Endothelial cell of umbilical vein (primary cell): ENCODE results near the gene LOXHD1. TPM values are rescaled to one million over a fixed set of nuclear protein-coding genes. Genes with fewer than 3 reads are reported as not detected.

Source experiments
- BruUV-seq: library from RNA; stranded (reverse); fragments of 400-500 nt; replicated peaks from 2 replicates; lab custom pipeline; 2021; lab: Mats Ljungman, UMichigan
- CTCF ChIA-PET: fragments of 300-600, 350-600 bp; sonication (Branson Sonifier 250); formaldehyde crosslinking; loops from one replicate; lab custom pipeline; 2021; ENCODE audit warnings: antibody characterized with exemption, inconsistent platforms; lab: Charles Lee
- POLR2A ChIA-PET: fragments of 300-600, 350-600 bp; sonication (Branson Sonifier 250); formaldehyde crosslinking; loops from one replicate; lab custom pipeline; 2021; ENCODE audit warnings: antibody characterized with exemption, inconsistent platforms; lab: Charles Lee
- DNase-seq: peaks from one replicate; pipeline ENCODE4 v3.0.0-alpha.2; 2011; ENCODE audit warnings: low read depth, low spot score
- FAIRE-seq: peaks from 2 replicates; lab custom pipeline; 2011; peaks lifted over from hg19 to GRCh38; lab: Jason Lieb, UNC
- H2AFZ ChIP-seq: 2 replicates; pipeline ENCODE4 v1.6.0; 2012; ENCODE audit warnings: low read depth, low read length, control low read depth, inconsistent platforms
- H3K27ac ChIP-seq: 2 replicates; pipeline ENCODE4 v1.5.1; 2011; ENCODE audit warnings: low read depth, mild to moderate bottlenecking, control low read depth, low read length, moderate library complexity; ENCODE audit not compliant: insufficient read depth
- H3K27me3 ChIP-seq, 2 experiments: 2 replicates each; pipeline versions ENCODE4 v1.6.0 to v1.6.1; 2011; ENCODE audit warnings: low read length in 2 of 2, mixed read lengths in 1 of 2; ENCODE audit not compliant: control insufficient read depth in 2 of 2, insufficient read depth in 2 of 2
- H3K36me3 ChIP-seq, 2 experiments: 2 replicates in 1 of 2; 3 replicates in 1 of 2; pipeline ENCODE4 v1.5.1; 2011; ENCODE audit warnings: low read length in 2 of 2, mild to moderate bottlenecking in 1 of 2, moderate library complexity in 1 of 2; ENCODE audit not compliant: control insufficient read depth in 2 of 2, insufficient read depth in 2 of 2; ENCODE audit errors: extremely low read depth in 1 of 2
- H3K4me1 ChIP-seq: 3 replicates; pipeline ENCODE4 v1.5.1; 2011; ENCODE audit warnings: mild to moderate bottlenecking, low read length; ENCODE audit not compliant: control insufficient read depth, insufficient read depth; ENCODE audit errors: extremely low read depth
- H3K4me2 ChIP-seq: 2 replicates; pipeline ENCODE4 v1.6.1; 2011; ENCODE audit warnings: low read length, control low read depth, mixed read lengths; ENCODE audit not compliant: insufficient read depth
- H3K4me3 ChIP-seq, 3 experiments: fragments of 200-600 bp in 1 of 3; sonication (generic), shearing (Covaris generic) in 1 of 3; replicated peaks in 1 of 3; 2 replicates each; pipeline ENCODE4 v1.5.1; 2011 to 2016; ENCODE audit warnings: control low read depth in 3 of 3, low read length in 3 of 3, mild to moderate bottlenecking in 2 of 3, inconsistent platforms in 1 of 3, low read depth in 1 of 3, moderate library complexity in 1 of 3; ENCODE audit not compliant: insufficient read depth in 1 of 3
- H3K79me2 ChIP-seq: 2 replicates; pipeline ENCODE4 v1.6.0; 2012; ENCODE audit warnings: low read length, inconsistent platforms; ENCODE audit not compliant: control insufficient read depth, insufficient read depth
- H3K9ac ChIP-seq: replicated peaks from 2 replicates; pipeline ENCODE3; 2011; ENCODE audit warnings: low read length, control low read depth; ENCODE audit not compliant: insufficient read depth; ENCODE audit errors: extremely low read depth
- H3K9me1 ChIP-seq: replicated peaks from 3 replicates; pipeline ENCODE4 v1.6.0; 2011; ENCODE audit warnings: mild to moderate bottlenecking, low read length; ENCODE audit not compliant: control insufficient read depth, insufficient read depth; ENCODE audit errors: extremely low read depth
- H3K9me3 ChIP-seq: replicated peaks from 2 replicates; pipeline ENCODE4 v1.5.1; 2012; ENCODE audit warnings: low read length, inconsistent platforms; ENCODE audit not compliant: control insufficient read depth, insufficient read depth
- H4K20me1 ChIP-seq: replicated peaks from 2 replicates; pipeline ENCODE3; 2011; ENCODE audit warnings: mild to moderate bottlenecking, low read length; ENCODE audit not compliant: control insufficient read depth, insufficient read depth; ENCODE audit errors: extremely low read depth
- EZH2 ChIP-seq: IDR thresholded peaks from 2 replicates; pipeline ENCODE4 v1.6.1; 2012; ENCODE audit warnings: borderline replicate concordance, low read depth, mild to moderate bottlenecking, moderate library complexity, low read length, inconsistent platforms; ENCODE audit not compliant: severe bottlenecking
- FOS ChIP-seq: IDR thresholded peaks from 2 replicates; pipeline ENCODE4 v1.6.1; 2011; ENCODE audit warnings: mild to moderate bottlenecking, low read length, moderate library complexity, borderline replicate concordance; ENCODE audit not compliant: insufficient read depth
- GATA2 ChIP-seq: IDR thresholded peaks from 2 replicates; pipeline ENCODE4 v1.7.0; 2011; ENCODE audit warnings: low read depth, mild to moderate bottlenecking, moderate library complexity, mixed read lengths, low read length; ENCODE audit not compliant: insufficient read length, insufficient read depth
- POLR2AphosphoS5 ChIP-seq: IDR thresholded peaks from 2 replicates; pipeline ENCODE4 v1.6.1; 2012; ENCODE audit warnings: low read depth, mild to moderate bottlenecking, control low read depth, low read length, moderate library complexity; ENCODE audit not compliant: insufficient read depth
- dilution Hi-C: fragments of 300-500 bp; cut with MboI; formaldehyde crosslinking; loops from one replicate; pipeline ENCODE4 v1.15.0; 2019; ENCODE audit warnings: low sequenced_read_pairs; ENCODE audit not compliant: extremely low pct_ligation_motif_present
- intact Hi-C: fragments of 100-400 bp; cut with micrococcal nuclease; formaldehyde crosslinking; loops from one replicate; pipeline ENCODE4 v1.10.0; 2022
- polyA plus RNA-seq, 4 experiments: library from polyadenylated mRNA; depleted of rRNA in 3 of 4; stranded (reverse) in 3 of 4; unstranded in 1 of 4; fragments of >200 nt; gene quantifications; 2 replicates each; pipeline versions ENCODE4 v1.2.1 to v1.2.3, GENCODE V29; 2011 to 2012; ENCODE audit warnings: missing spikeins in 1 of 4
- total RNA-seq: library from RNA; stranded (reverse); gene quantifications from 2 replicates; pipeline ENCODE4 v1.2.3, GENCODE V29; 2021
- TF ChIP-seq, protein P1 (sequence below), 2 donors: IDR thresholded peaks; 1 replicate in 1 of 2; 2 replicates in 1 of 2; pipeline ENCODE4 v1.5.1; 2011; ENCODE audit warnings: low read length in 2 of 2, mild to moderate bottlenecking in 2 of 2, moderate library complexity in 2 of 2, control low read depth in 1 of 2, inconsistent platforms in 1 of 2, low read depth in 1 of 2; ENCODE audit not compliant: insufficient read depth in 1 of 2; ENCODE audit errors: extremely low read depth in 1 of 2
- TF ChIP-seq, protein P2 (sequence below): IDR thresholded peaks from 2 replicates; pipeline ENCODE4 v1.6.1; 2011; ENCODE audit not compliant: insufficient read depth, insufficient read length

Gene LOXHD1
- total and polyA plus RNA-seq, 2 donors (not counting 3 experiments of a cell fraction or from before 2014, with no cell fraction given): not detected

GRCh38 chr18:46583711-46584110 lies 73.3 kb downstream of the LOXHD1 start:
- H3K27me3 ChIP-seq: no peaks in the 10 kb centered on the region
- no peaks in the 10 kb centered on the region for H3K4me1 ChIP-seq
- H3K79me2 ChIP-seq: no peaks in the 10 kb centered on the region
- no peak for TF ChIP-seq FOS
- no peak for TF ChIP-seq POLR2AphosphoS5
- no peak for TF ChIP-seq GATA2
- TF ChIP-seq, protein P1, sequence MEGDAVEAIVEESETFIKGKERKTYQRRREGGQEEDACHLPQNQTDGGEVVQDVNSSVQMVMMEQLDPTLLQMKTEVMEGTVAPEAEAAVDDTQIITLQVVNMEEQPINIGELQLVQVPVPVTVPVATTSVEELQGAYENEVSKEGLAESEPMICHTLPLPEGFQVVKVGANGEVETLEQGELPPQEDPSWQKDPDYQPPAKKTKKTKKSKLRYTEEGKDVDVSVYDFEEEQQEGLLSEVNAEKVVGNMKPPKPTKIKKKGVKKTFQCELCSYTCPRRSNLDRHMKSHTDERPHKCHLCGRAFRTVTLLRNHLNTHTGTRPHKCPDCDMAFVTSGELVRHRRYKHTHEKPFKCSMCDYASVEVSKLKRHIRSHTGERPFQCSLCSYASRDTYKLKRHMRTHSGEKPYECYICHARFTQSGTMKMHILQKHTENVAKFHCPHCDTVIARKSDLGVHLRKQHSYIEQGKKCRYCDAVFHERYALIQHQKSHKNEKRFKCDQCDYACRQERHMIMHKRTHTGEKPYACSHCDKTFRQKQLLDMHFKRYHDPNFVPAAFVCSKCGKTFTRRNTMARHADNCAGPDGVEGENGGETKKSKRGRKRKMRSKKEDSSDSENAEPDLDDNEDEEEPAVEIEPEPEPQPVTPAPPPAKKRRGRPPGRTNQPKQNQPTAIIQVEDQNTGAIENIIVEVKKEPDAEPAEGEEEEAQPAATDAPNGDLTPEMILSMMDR (IDR thresholded peaks at IDR 0.05; ENCODE audit: extremely low read depth in 1 of 2, insufficient read depth in 1 of 2, low read depth in 1 of 2, low read length in 2 of 2): no peak
- no peak for TF ChIP-seq EZH2
- TF ChIP-seq, protein P2, sequence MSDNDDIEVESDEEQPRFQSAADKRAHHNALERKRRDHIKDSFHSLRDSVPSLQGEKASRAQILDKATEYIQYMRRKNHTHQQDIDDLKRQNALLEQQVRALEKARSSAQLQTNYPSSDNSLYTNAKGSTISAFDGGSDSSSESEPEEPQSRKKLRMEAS: no peak
- FAIRE-seq (no peak), DNase-seq (no peak)
- H4K20me1 ChIP-seq: no peaks in the 10 kb centered on the region
- H2AFZ ChIP-seq: no peak overlapping the region
- no peaks in the 10 kb centered on the region for H3K9me3 ChIP-seq
- H3K9ac ChIP-seq: no peak overlapping the region
- H3K4me2 ChIP-seq: no peak overlapping the region
- intact Hi-C loops: no loop called here
- dilution Hi-C loops: no loop called here
- no peak overlapping the region for H3K27ac ChIP-seq
- CTCF ChIA-PET: no interaction called here
- H3K9me1 ChIP-seq: no peaks in the 10 kb centered on the region
- POLR2A ChIA-PET: no interaction called here
- H3K36me3 ChIP-seq: no peaks in the 10 kb centered on the region
- BruUV-seq: no TSS peak
- no peak overlapping the region for H3K4me3 ChIP-seq
